HEK293 (cell line): ENCODE results near the gene ADAMTS16.

ENCODE experiments used
- CTCF ChIA-PET: fragments of 350-600 bp; formaldehyde crosslinking; extraction: SDS; loops from one replicate; lab custom pipeline; 2021; ENCODE audit warnings: antibody characterized with exemption; lab: Yijun Ruan, JAX
- POLR2A ChIA-PET: fragments of 300-600 bp; formaldehyde crosslinking; extraction: SDS; loops from one replicate; lab custom pipeline; 2020; ENCODE audit warnings: antibody characterized with exemption, inconsistent platforms; lab: Yijun Ruan, JAX
- H3K27ac ChIP-seq: fragments of 200-500 bp; sonication (Bioruptor generic); 2 replicates; pipeline ENCODE4 v1.5.1; 2014; ENCODE audit warnings: low read depth, low read length, control low read depth, inconsistent platforms; ENCODE audit errors: extremely low read depth
- H3K36me3 ChIP-seq, 2 experiments: fragments of 200-500 bp in 1 of 2; sonication (Bioruptor generic) in 1 of 2; 1 replicate in 1 of 2; 2 replicates in 1 of 2; pipeline ENCODE4 v1.5.1; 2014 to 2017; ENCODE audit warnings: inconsistent platforms in 2 of 2, low read length in 2 of 2; ENCODE audit not compliant: control insufficient read depth in 2 of 2, insufficient read depth in 1 of 2
- H3K4me1 ChIP-seq: fragments of 200-500 bp; sonication (Bioruptor generic); 2 replicates; pipeline ENCODE4 v1.5.1; 2014; ENCODE audit warnings: mild to moderate bottlenecking, low read length, inconsistent platforms; ENCODE audit not compliant: control insufficient read depth, insufficient read depth
- H3K4me3 ChIP-seq: 2 replicates; pipeline ENCODE4 v1.5.1; 2011; ENCODE audit warnings: low read depth, mild to moderate bottlenecking, control low read depth, low read length, moderate library complexity
- H3K9me3 ChIP-seq: fragments of 200-500 bp; sonication (Bioruptor generic); 2 replicates; pipeline ENCODE4 v1.5.1; 2014; ENCODE audit warnings: low read depth, low read length, inconsistent platforms; ENCODE audit not compliant: control insufficient read depth, insufficient read depth
- ELK4 ChIP-seq: IDR thresholded peaks from 2 replicates; pipeline ENCODE4 v1.6.1; 2011; ENCODE audit warnings: mild to moderate bottlenecking, low read depth, low read length, borderline replicate concordance
- HOXC10 ChIP-seq: sonication (generic); formaldehyde crosslinking; IDR thresholded peaks from 2 replicates; pipeline ENCODE4 v1.8.1; 2023; ENCODE audit warnings: mild to moderate bottlenecking, missing genetic modification reagents
- HOXD13 ChIP-seq: sonication (generic); formaldehyde crosslinking; IDR thresholded peaks from 2 replicates; pipeline ENCODE4 v1.8.0; 2022; ENCODE audit warnings: missing genetic modification reagents, borderline replicate concordance
- KLF17 ChIP-seq: fragments of 450-650 bp; formaldehyde crosslinking; IDR thresholded peaks from 2 replicates; pipeline ENCODE4 v1.5.1; 2016; ENCODE audit warnings: missing biosample characterization, missing genetic modification characterization
- KLF8 ChIP-seq: fragments of 450-650 bp; formaldehyde crosslinking; IDR thresholded peaks from 2 replicates; pipeline ENCODE4 v1.5.1; 2016; ENCODE audit warnings: missing biosample characterization, missing genetic modification characterization
- PATZ1 ChIP-seq: fragments of 450-650 bp; formaldehyde crosslinking; IDR thresholded peaks from 2 replicates; pipeline ENCODE4 v1.5.1; 2016; ENCODE audit warnings: missing biosample characterization, missing genetic modification characterization
- PRDM1 ChIP-seq: fragments of 450-650 bp; formaldehyde crosslinking; IDR thresholded peaks from 2 replicates; pipeline ENCODE4; 2016; ENCODE audit warnings: missing biosample characterization, missing genetic modification characterization
- PRDM10 ChIP-seq: fragments of 450-650 bp; formaldehyde crosslinking; IDR thresholded peaks from 2 replicates; pipeline ENCODE4 v1.5.1; 2016; ENCODE audit warnings: missing biosample characterization, missing genetic modification characterization
- RBAK ChIP-seq: fragments of 450-650 bp; formaldehyde crosslinking; IDR thresholded peaks from 2 replicates; pipeline ENCODE4 v1.5.1; 2016; ENCODE audit warnings: missing biosample characterization, missing genetic modification characterization
- SP7 ChIP-seq: fragments of 450-650 bp; formaldehyde crosslinking; IDR thresholded peaks from 2 replicates; pipeline ENCODE4 v1.5.1; 2016; ENCODE audit warnings: missing biosample characterization, missing genetic modification characterization
- ZBTB48 ChIP-seq: fragments of 450-650 bp; formaldehyde crosslinking; IDR thresholded peaks from 2 replicates; pipeline ENCODE4 v1.5.1; 2016; ENCODE audit warnings: missing biosample characterization, missing genetic modification characterization
- ZEB2 ChIP-seq: fragments of 450-650 bp; formaldehyde crosslinking; IDR thresholded peaks from 2 replicates; pipeline ENCODE4 v1.5.1; 2016; ENCODE audit warnings: missing biosample characterization, missing genetic modification characterization
- ZFP69B ChIP-seq: fragments of 450-650 bp; formaldehyde crosslinking; IDR thresholded peaks from 2 replicates; pipeline ENCODE4 v1.5.1; 2016; ENCODE audit warnings: missing biosample characterization, missing genetic modification characterization
- ZNF148 ChIP-seq: fragments of 450-650 bp; formaldehyde crosslinking; IDR thresholded peaks from 2 replicates; pipeline ENCODE4 v1.5.0; 2017; ENCODE audit warnings: missing biosample characterization, missing genetic modification characterization, borderline replicate concordance
- ZNF18 ChIP-seq: fragments of 450-650 bp; formaldehyde crosslinking; IDR thresholded peaks from 2 replicates; pipeline ENCODE4 v1.5.1; 2016; ENCODE audit warnings: missing biosample characterization, missing genetic modification characterization
- ZNF223 ChIP-seq: fragments of 450-650 bp; formaldehyde crosslinking; IDR thresholded peaks from 2 replicates; pipeline ENCODE4 v1.5.1; 2016; ENCODE audit warnings: missing biosample characterization, missing genetic modification characterization
- ZNF248 ChIP-seq: fragments of 450-650 bp; formaldehyde crosslinking; IDR thresholded peaks from 2 replicates; pipeline ENCODE4 v1.5.1; 2017; ENCODE audit warnings: missing biosample characterization, missing genetic modification characterization
- ZNF350 ChIP-seq: fragments of 450-650 bp; formaldehyde crosslinking; IDR thresholded peaks from 2 replicates; pipeline ENCODE4 v1.5.0; 2017; ENCODE audit warnings: missing biosample characterization, mild to moderate bottlenecking, missing genetic modification characterization
- ZNF354C ChIP-seq: fragments of 450-650 bp; formaldehyde crosslinking; IDR thresholded peaks from 2 replicates; pipeline ENCODE4 v1.5.1; 2016; ENCODE audit warnings: missing biosample characterization, missing genetic modification characterization, low read depth, borderline replicate concordance
- ZNF391 ChIP-seq: fragments of 450-650 bp; formaldehyde crosslinking; IDR thresholded peaks from 2 replicates; pipeline ENCODE4 v1.5.1; 2016; ENCODE audit warnings: low read depth, missing biosample characterization, missing genetic modification characterization, borderline replicate concordance
- ZNF416 ChIP-seq: fragments of 450-650 bp; formaldehyde crosslinking; IDR thresholded peaks from 2 replicates; pipeline ENCODE4 v1.5.1; 2016; ENCODE audit warnings: missing biosample characterization, missing genetic modification characterization
- ZNF514 ChIP-seq: fragments of 450-650 bp; formaldehyde crosslinking; IDR thresholded peaks from 2 replicates; pipeline ENCODE4 v1.5.1; 2016; ENCODE audit warnings: missing biosample characterization, missing genetic modification characterization
- ZNF629 ChIP-seq: fragments of 450-650 bp; formaldehyde crosslinking; IDR thresholded peaks from 2 replicates; pipeline ENCODE4 v1.5.1; 2017; ENCODE audit warnings: missing biosample characterization, missing genetic modification characterization
- ZNF837 ChIP-seq: fragments of 450-650 bp; formaldehyde crosslinking; IDR thresholded peaks from 2 replicates; pipeline ENCODE4 v1.5.1; 2016; ENCODE audit warnings: missing biosample characterization, missing genetic modification characterization

ADAMTS16 gene

GRCh38 chr5:5351288-5351979 is 211.3 kb downstream of the ADAMTS16 start:
- no peaks in the 10 kb centered on the region for H3K9me3 ChIP-seq
- peak overlapping the region; percentile 13; the same call in 1 of the 2 replicates for H3K27ac ChIP-seq
- ChIA-PET CTCF (interaction anchor here (0.6 to 1.6 kb wide), 5 partner anchors 14 to 211 kb away, joined by 3 to 6 read pairs (median 3); partner anchors contain the start of gene ADAMTS16), POLR2A (interaction anchor here (0.8 kb wide), 1 partner anchor 50 kb away, joined by 3 read pairs; no protein-coding TSS in a partner anchor)
- no peaks in the 10 kb centered on the region for H3K36me3 ChIP-seq
- H3K4me3 ChIP-seq, result no peak overlapping the region
- H3K4me1 ChIP-seq, result peaks cover 17% of the 10 kb centered on the region
- TF ChIP-seq PRDM1 (tag by site-specific recombination) (no peak), ZBTB48 (tag by site-specific recombination) (no peak), ZNF629 (tag by site-specific recombination) (peak; percentile 58; the same call in 1 of the 2 replicates), ELK4 (no peak), ZNF416 (tag by site-specific recombination) (no peak), ZNF514 (tag by site-specific recombination) (no peak), SP7 (tag by site-specific recombination) (peak; percentile 77), HOXC10 (CRISPR knock-in tag) (no peak), KLF8 (tag by site-specific recombination) (no peak), KLF17 (tag by site-specific recombination) (no peak), HOXD13 (CRISPR knock-in tag) (no peak), ZNF350 (no peak), ZNF354C (tag by site-specific recombination) (no peak), RBAK (tag by site-specific recombination) (no peak), PATZ1 (tag by site-specific recombination) (no peak; the same call in 1 of the 2 replicates), ZFP69B (tag by site-specific recombination) (peak; percentile 48; the same call in 1 of the 2 replicates), ZNF18 (tag by site-specific recombination) (no peak), ZNF223 (tag by site-specific recombination) (no peak), ZNF148 (tag by site-specific recombination) (no peak), ZNF248 (tag by site-specific recombination) (no peak), ZNF837 (tag by site-specific recombination) (no peak), ZNF391 (no peak), PRDM10 (tag by site-specific recombination) (peak; percentile 82), ZEB2 (tag by site-specific recombination) (0 out of 2 replicates have a peak, but pooled peaks have one; percentile 20)
